ENCODE data around the gene SMIM3.

GRCh38 chr5:150774145-150774544 lies 4.4 kb upstream of the SMIM3 start:
- TF ChIP-seq, protein P1, sequence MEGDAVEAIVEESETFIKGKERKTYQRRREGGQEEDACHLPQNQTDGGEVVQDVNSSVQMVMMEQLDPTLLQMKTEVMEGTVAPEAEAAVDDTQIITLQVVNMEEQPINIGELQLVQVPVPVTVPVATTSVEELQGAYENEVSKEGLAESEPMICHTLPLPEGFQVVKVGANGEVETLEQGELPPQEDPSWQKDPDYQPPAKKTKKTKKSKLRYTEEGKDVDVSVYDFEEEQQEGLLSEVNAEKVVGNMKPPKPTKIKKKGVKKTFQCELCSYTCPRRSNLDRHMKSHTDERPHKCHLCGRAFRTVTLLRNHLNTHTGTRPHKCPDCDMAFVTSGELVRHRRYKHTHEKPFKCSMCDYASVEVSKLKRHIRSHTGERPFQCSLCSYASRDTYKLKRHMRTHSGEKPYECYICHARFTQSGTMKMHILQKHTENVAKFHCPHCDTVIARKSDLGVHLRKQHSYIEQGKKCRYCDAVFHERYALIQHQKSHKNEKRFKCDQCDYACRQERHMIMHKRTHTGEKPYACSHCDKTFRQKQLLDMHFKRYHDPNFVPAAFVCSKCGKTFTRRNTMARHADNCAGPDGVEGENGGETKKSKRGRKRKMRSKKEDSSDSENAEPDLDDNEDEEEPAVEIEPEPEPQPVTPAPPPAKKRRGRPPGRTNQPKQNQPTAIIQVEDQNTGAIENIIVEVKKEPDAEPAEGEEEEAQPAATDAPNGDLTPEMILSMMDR (IDR thresholded peaks at IDR 0.05) = no peak
- TF ChIP-seq REST (IDR thresholded peaks at IDR 0.05; ENCODE audit: insufficient read depth in 1 of 2, low read depth in 2 of 2, low read length in 1 of 2) = 0 out of 4 replicates have a peak, but pooled peaks of 1 of the 2 experiments have one; percentile 17

All from Panc1 (cell line).